CD4-positive, alpha-beta T cell treated with Interleukin-12 subunit alpha and Interleukin-12 subunit beta, for 1 hour (primary cell): ENCODE measurements around the gene IMPA2.
"Not testable (repeated sequence)": the region's sequence is repeated elsewhere in the genome, so short reads cannot be mapped to it uniquely, and the experiment has no call there.

Experiments
- DNase-seq: peaks from one replicate; pipeline ENCODE4 v3.0.0-alpha.2; 2020

Gene IMPA2

GRCh38 chr18:11981192-11981542 lies at the start of gene IMPA2:
Gene IMPA2 (plus strand): TSS chr18:11981507. CDS start chr18:11981670, 163 bp downstream.
- DNase-seq = no peak

- no peak for DNase-seq
These were observed 48.9 kb upstream of the IMPA2 start for GRCh38 chr18:11932393-11932792.

DNA sequence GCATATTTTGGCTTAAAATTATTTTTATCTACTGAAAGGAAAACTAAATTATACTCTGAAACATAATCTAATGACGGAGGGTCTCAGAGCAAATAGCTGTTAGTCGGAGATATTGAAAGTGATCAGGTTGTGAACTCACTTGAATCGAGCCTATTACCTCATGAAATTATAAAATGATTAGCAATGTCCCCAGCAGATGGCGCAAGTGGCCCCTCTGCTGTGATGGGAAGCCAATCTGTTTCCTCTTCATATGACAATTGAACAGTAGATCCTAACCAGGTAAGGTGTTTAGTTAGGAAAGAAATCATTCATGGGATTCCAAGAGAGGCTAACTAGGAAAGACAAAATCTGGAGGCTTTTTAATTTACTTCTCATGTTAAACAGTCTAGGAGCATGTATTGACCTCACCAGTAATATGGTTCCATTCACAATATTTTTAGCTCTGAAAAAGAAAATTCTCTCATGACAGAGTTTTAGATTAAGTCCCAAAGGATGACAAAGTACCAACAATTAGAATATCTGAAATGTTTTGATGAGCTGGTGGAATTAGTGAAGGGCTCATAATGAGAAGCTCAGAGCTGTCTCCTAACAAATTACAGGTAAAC lies 43.3 kb upstream of the IMPA2 start:
- DNase-seq = peak; percentile 78

DNA sequence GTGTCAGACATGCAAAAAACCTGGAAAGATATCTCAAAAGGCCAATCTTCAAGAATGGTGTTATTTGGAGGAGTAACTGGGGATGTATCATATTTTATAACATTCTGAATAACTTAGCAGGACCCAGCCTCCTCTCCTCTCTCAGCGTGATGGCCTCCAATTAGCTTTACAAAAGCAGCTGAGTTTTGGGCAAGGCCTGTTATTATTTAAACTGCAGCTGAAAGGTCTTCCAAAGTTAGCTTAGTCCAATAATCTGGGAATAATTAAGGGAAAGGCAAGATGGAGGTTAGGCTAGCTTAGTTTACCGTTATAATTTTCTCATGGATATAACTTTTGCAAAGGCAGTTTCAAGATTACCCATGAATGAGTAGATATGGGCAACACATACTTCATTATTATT lies 40.4 kb upstream of the IMPA2 start:
- no peak for DNase-seq

GRCh38 chr18:11943551-11943950 lies 37.8 kb upstream of the IMPA2 start:
- no peak for DNase-seq

DNA sequence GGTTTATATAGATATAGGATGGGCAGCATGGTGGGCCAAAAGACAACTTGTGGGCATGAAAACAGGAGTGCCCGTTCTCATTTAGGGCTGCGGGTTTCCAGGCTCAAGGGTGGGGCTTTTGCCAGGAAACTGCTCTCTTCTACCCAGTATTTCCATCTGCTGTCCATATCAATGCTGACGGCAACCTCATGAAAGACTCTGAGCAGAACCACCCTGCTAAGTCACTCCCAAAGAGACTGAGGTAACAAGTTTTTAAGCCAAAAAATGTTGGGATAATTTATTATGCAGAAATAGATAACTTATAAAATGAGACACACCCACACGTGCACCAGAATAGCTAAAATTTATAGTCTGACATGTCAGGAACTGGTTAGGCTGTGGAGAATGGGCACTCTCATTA lies 37.1 kb upstream of the IMPA2 start:
- no peak for DNase-seq

- DNase-seq = no peak
These were observed 36.5 kb upstream of the IMPA2 start for GRCh38 chr18:11944786-11945185.

- DNase-seq = not testable (repeated sequence)
These were observed 35.3 kb upstream of the IMPA2 start for GRCh38 chr18:11945834-11946659.

DNA sequence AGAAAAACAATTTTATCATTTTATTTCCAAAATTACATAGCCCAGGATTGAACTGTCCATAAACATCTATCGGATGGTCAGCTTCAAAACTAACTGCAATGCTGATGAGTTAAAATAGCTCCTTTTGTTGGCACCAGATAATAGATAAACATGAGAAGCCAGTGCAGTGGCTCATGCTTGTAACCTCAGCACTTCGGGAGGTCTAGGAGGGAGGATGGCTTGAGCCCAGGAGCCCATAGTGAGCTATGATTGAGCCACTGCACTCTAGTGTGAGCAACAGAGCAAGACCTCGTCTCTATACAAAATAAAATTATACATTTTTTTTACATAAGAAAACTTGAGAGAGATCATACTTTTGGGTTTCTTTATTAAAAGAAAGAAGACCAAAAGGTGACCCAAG lies 34.6 kb upstream of the IMPA2 start:
- no peak for DNase-seq

DNA sequence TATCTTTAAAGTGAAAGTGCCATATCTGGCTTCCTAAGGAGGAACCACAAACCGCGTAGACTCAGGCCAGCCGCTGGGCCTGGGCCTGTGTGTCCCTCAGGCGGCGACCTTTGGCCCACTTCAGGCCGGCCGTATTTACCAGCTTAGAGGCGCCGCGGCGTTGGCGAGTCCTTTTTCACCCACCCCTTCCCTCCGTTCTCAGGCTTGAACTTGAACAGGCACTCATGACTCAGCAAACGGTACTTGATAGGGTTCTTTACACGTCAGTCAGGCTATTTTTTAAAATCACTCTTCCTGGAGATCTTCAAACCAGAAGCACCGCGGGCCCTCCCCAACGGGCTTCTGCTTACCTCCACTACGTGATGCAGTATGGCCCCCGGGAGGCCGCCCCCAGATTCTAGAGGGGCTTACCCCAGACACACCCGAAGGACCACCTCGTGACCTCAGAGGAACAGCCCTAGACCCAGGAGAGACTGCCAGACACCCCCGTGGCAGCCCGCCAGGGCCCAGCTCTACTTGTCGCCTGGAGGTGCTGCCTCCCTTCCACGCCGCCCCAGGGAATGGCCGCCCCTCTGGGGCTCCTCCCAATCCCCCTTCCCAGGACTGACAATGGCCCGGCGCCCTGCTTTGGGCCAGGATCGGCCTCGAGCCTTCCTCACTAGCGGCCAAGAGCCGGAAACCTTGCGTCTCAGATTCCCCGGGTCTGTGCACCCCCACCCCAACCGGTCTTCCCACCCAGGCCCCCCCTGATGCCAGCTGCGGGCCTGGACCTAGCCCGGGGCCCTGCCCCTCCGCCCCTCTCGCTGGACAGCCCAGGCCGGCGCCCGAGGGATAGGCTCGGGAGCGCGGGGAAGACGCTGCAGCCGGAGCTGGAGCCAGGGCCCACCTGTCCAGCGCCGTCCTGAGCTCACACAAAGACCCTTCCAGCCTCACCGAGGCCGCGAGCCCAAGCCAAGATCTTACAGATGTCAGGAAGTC lies 33.8 kb upstream of the IMPA2 start:
- peak; percentile 64 for DNase-seq

DNA sequence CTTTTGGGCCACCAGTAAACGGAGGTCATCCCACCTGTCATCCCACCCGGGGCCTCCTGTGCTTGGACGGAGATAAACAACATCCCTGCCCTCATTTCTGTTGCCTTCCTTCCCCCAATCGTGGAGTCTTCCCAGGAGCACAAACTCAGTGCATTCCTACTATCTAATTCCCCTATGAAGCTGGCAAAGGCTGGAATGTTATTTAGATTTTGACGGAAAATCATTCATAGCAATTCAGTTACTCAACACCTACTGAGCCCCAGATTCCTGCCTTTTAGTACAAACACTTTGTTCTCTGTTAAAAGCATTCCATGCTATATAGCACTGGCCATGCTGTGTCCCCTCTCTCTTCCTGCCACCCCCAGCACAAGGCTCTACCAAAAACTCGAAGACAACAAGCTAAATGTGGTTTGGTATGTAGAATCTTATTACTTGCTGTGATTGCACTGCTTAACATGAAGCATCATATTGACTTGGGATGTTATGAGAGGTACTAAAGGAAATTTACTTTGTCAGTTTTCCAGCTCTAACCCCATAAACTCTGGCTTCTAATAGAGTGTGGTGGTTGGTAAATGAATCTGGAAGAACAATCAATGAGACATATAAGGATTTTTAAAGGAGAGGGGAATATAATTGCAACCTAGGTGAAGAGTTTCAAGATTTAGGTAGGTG lies 32.3 kb upstream of the IMPA2 start:
- no peak for DNase-seq

- no peak for DNase-seq
These were observed 30.5 kb upstream of the IMPA2 start for GRCh38 chr18:11950824-11951223.

- DNase-seq = no peak
These were observed 29.9 kb upstream of the IMPA2 start for GRCh38 chr18:11951390-11951851.

DNA sequence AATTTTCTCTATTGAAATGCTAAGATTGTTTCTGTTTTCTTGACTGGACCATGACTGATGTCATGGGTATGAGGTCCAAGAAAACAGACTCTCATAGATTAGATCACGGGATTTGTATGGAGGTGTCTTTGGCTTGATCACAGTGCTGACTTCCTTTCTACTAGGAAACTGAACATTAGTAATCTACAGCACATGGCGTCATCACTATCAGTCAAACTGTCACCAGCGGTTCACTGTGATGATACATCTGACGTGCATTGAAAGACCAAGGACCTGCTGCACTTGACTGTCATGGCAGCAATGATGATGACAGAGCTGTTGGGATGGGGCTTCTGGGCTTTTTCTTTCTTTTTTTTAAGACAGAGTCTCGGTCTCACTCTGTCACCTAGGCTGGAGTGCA lies 28.2 kb upstream of the IMPA2 start:
- no peak for DNase-seq

- no peak for DNase-seq
These were observed 25.9 kb upstream of the IMPA2 start for GRCh38 chr18:11955239-11956029.

DNA sequence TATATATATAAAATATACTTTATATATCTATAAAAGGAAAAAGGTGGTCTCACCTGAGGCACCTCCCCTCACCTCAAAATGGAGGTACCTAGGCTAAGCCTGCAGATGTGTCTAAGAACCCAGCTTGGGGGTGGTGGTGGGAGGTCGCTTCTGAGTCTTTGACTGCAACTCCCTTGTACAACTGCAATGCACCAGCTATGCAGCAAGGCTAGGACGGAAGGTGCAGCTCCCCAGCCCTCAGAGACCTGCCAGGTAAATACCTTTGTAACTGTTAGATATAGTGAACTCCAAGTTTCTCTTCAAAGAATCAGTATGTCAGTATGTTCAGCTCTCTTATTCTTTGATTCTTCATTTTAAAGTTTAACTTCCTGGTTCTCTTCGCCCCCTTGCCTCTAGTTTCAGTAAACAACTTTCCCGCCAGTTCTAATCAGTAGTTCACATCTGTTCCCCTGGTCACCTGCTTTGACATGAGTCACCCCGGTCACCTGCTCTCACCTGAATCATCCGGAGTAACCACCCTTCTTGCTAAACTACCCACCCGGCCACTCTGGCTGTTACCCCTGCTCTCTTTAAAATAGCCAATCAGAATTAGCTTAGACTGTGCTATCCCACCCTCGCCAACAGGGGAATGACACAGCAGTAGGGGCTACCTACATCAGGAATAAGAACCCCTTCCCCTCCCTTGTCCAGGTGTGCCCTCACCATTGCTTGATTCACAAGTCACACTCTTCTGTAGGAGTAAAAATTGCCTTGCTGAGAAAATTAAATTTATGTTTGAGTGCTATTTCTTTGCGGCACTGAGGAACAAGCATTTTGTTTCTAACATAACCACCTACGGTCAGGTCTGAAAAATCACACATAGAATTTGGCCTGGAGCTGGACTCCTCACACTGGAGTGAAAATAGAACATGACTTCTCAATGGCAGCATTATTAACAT lies 24.7 kb upstream of the IMPA2 start:
- no peak for DNase-seq

DNA sequence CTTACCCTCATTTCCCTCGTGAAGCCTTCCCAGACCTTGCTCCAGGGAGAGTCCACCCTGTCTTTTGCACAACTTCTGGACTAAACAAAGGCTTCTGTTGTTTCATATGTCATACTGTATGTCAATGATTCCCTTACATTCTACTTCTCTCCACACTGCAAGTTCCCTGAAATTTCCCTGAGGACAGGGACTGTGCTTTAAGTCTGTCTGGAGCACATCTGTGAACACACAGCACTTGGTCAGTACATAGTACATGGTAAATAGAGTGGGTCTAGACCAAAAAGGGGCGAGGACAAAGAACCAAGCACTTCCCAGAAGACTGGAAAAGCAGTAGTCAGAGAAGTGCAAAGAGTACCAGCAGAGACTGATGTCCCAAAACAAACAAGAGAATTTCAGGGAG lies 23.7 kb upstream of the IMPA2 start:
- no peak for DNase-seq

DNA sequence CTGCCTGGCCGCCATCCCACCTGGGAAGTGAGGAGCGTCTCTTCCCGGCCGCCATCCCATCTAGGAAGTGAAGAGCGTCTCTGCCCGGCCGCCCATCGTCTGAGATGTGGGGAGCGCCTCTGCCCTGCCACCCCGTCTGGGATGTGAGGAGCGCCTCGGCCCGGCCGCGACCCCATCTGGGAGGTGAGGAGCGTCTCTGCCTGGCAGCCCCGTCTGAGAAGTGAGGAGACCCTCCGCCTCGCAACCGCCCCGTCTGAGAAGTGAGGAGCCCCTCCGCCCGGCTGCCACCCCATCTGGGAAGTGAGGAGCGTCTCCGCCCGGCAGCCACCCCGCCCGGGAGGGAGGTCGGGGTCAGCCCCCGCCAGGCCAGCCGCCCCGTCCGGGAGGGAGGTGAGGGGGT lies 21.7 kb upstream of the IMPA2 start:
- not testable (repeated sequence) for DNase-seq

GRCh38 chr18:11960743-11961380 lies 20.4 kb upstream of the IMPA2 start:
- DNase-seq = no peak

DNA sequence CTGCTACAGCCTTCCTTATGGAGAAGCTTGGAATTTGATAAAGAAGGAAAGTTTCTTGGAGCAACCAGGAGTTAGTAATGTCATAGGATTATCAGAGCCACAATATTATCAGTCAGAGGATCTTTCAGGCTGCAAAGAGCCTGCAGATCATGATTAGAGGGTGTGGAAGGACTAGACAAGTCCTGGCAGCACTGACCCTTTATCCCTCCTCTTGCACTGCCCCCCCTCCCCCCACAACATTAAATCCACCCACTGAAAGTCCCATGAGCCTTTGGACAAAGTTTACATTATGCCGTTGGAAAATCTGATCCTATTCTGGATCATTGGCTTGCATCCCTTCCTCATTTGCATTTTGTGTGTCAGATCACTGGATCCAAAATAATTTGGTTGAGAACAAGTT lies 18.7 kb upstream of the IMPA2 start:
- no peak for DNase-seq
